DND-41 (cell line): ENCODE measurements around the gene DGKZ.

Source experiments
- ATAC-seq: fragments of 200-7000 bp; cut with Tn5 transposase; 3 replicates; pipeline ENCODE4 v1.9.1; 2021; ENCODE audit warnings: low read depth; ENCODE audit not compliant: insufficient read depth
- DNase-seq: peaks from one replicate; pipeline ENCODE4 v3.0.0-alpha.2; 2020
- H2AFZ ChIP-seq: 2 replicates; pipeline ENCODE4 v1.6.0; 2012; ENCODE audit warnings: low read depth, low read length
- H3K27ac ChIP-seq: 2 replicates; pipeline ENCODE4 v1.5.1; 2012; ENCODE audit warnings: low read length, inconsistent platforms
- H3K27me3 ChIP-seq: fragments of 200-600 bp; sonication (generic); 2 replicates; pipeline ENCODE4 v1.6.0; 2012; ENCODE audit warnings: low read length, mild to moderate bottlenecking, inconsistent platforms; ENCODE audit not compliant: insufficient read depth, poor library complexity
- H3K36me3 ChIP-seq: 2 replicates; pipeline ENCODE4 v1.5.1; 2012; ENCODE audit warnings: low read length, inconsistent platforms; ENCODE audit not compliant: insufficient read depth
- H3K4me1 ChIP-seq: 2 replicates; pipeline ENCODE4 v1.5.1; 2012; ENCODE audit warnings: mild to moderate bottlenecking, low read length; ENCODE audit not compliant: insufficient read depth
- H3K4me2 ChIP-seq: 2 replicates; pipeline ENCODE4 v1.6.0; 2012; ENCODE audit warnings: mild to moderate bottlenecking, moderate library complexity, low read length, inconsistent platforms; ENCODE audit not compliant: insufficient read depth
- H3K4me3 ChIP-seq, 2 experiments: fragments of 200-600 bp in 1 of 2; shearing (Covaris generic) in 1 of 2; 2 replicates each; pipeline ENCODE4 v1.5.1; 2012 to 2016; ENCODE audit warnings: inconsistent platforms in 2 of 2, low read length in 2 of 2, mild to moderate bottlenecking in 2 of 2, low read depth in 1 of 2, moderate library complexity in 1 of 2
- H3K79me2 ChIP-seq: 2 replicates; pipeline ENCODE4 v1.6.0; 2012; ENCODE audit warnings: low read length, inconsistent platforms; ENCODE audit not compliant: insufficient read depth
- H3K9ac ChIP-seq: 2 replicates; pipeline ENCODE4 v1.6.0; 2012; ENCODE audit warnings: low read depth, mild to moderate bottlenecking, inconsistent platforms, low read length, moderate library complexity
- H3K9me3 ChIP-seq: 2 replicates; pipeline ENCODE4 v1.5.1; 2012; ENCODE audit warnings: low read length, moderate library complexity, mild to moderate bottlenecking, inconsistent platforms; ENCODE audit not compliant: insufficient read depth, severe bottlenecking
- H4K20me1 ChIP-seq: 2 replicates; pipeline ENCODE4 v1.6.0; 2012; ENCODE audit warnings: low read length; ENCODE audit not compliant: insufficient read depth
- CTCF ChIP-seq: IDR thresholded peaks from 2 replicates; pipeline ENCODE4 v1.5.1; 2012; ENCODE audit warnings: borderline replicate concordance, low read length, moderate library complexity, mild to moderate bottlenecking; ENCODE audit not compliant: poor library complexity, severe bottlenecking; ENCODE audit errors: extremely low read depth
- EZH2 ChIP-seq: IDR thresholded peaks from 3 replicates; pipeline ENCODE4 v1.6.1; 2012; ENCODE audit warnings: borderline replicate concordance, low read depth, mild to moderate bottlenecking, moderate library complexity, low read length, inconsistent platforms; ENCODE audit not compliant: severe bottlenecking

The DGKZ gene

GRCh38 chr11:46417711-46418110 is 70.4 kb downstream of the DGKZ start:
- Histone ChIP-seq H3K9me3 (no peaks in the 10 kb centered on the region), H3K4me1 (peaks cover 32% of the 10 kb centered on the region), H2AFZ (no peak overlapping the region), H4K20me1 (peaks cover 3% of the 10 kb centered on the region; the same call in 1 of the 2 replicates), H3K9ac (no peak overlapping the region), H3K4me2 (no peak overlapping the region), H3K27me3 (no peaks in the 10 kb centered on the region), H3K79me2 (no peaks in the 10 kb centered on the region), H3K27ac (no peak overlapping the region), H3K4me3 (no peak overlapping the region), H3K36me3 (peaks cover 89% of the 10 kb centered on the region)
- ATAC-seq, result no peak
- no peak for DNase-seq
- no peak for TF ChIP-seq CTCF
- TF ChIP-seq EZH2, result no peak

GRCh38 chr11:46418751-46419150 is 71.5 kb downstream of the DGKZ start:
- peaks cover 3% of the 10 kb centered on the region; the same call in 1 of the 2 replicates for H4K20me1 ChIP-seq
- no peak overlapping the region for H2AFZ ChIP-seq
- DNase-seq (no peak), ATAC-seq (no peak)
- H3K9me3 ChIP-seq, result no peaks in the 10 kb centered on the region
- peaks cover 84% of the 10 kb centered on the region for H3K36me3 ChIP-seq
- H3K4me3 ChIP-seq, result no peak overlapping the region
- H3K4me2 ChIP-seq, result no peak overlapping the region
- H3K27ac ChIP-seq, result no peak overlapping the region
- H3K27me3 ChIP-seq, result no peaks in the 10 kb centered on the region
- H3K9ac ChIP-seq, result no peak overlapping the region
- H3K4me1 ChIP-seq, result peaks cover 29% of the 10 kb centered on the region
- no peaks in the 10 kb centered on the region for H3K79me2 ChIP-seq
- TF ChIP-seq CTCF, result no peak

- peaks cover 12% of the 10 kb centered on the region for H3K4me1 ChIP-seq
- no peak overlapping the region for H3K27ac ChIP-seq
- H3K36me3 ChIP-seq, result peaks cover 76% of the 10 kb centered on the region
- no peak overlapping the region for H3K9ac ChIP-seq
- DNase-seq (no peak), ATAC-seq (no peak)
- H2AFZ ChIP-seq, result no peak overlapping the region
- H3K4me3 ChIP-seq, result no peak overlapping the region
- H3K79me2 ChIP-seq, result no peaks in the 10 kb centered on the region
- no peak for TF ChIP-seq CTCF
- no peak for TF ChIP-seq EZH2
- H3K4me2 ChIP-seq, result no peak overlapping the region
- no peaks in the 10 kb centered on the region for H3K27me3 ChIP-seq
- H3K9me3 ChIP-seq, result no peaks in the 10 kb centered on the region
- H4K20me1 ChIP-seq, result 0 out of 2 replicates have a peak, but pooled peaks cover 3% of the 10 kb centered on the region
Measured at GRCh38 chr11:46420513-46420912, 73.2 kb downstream of the DGKZ start.
